Neural cell (in vitro differentiated cells): ENCODE data around the gene YBX2. TPM values are rescaled to one million over a fixed set of nuclear protein-coding genes. Genes with fewer than 3 reads are reported as not detected.

Experiments used
- H2AFZ ChIP-seq: fragments of 200-600, 300-800 bp; sonication (generic), shearing (Covaris generic); 2 replicates; pipeline ENCODE4 v1.6.0; 2014; ENCODE audit warnings: low read depth, mild to moderate bottlenecking, antibody characterized with exemption, low read length, moderate library complexity
- H3F3A ChIP-seq: fragments of 200-600 bp; shearing (Covaris generic); 2 replicates; pipeline ENCODE4 v1.6.1; 2016; ENCODE audit warnings: mild to moderate bottlenecking, moderate library complexity, mixed read lengths, antibody characterized with exemption, low read length; ENCODE audit not compliant: insufficient read depth, poor library complexity, severe bottlenecking
- H3K27ac ChIP-seq: fragments of 200-600, 300-800 bp; sonication (generic), shearing (Covaris generic); 2 replicates; pipeline ENCODE4 v1.5.1; 2014; ENCODE audit warnings: mild to moderate bottlenecking, low read length, moderate library complexity
- H3K27me3 ChIP-seq: fragments of 300-800, 200-600 bp; sonication (generic), shearing (Covaris generic); 2 replicates; pipeline ENCODE4 v1.6.0; 2014; ENCODE audit warnings: mild to moderate bottlenecking, low read depth, low read length, moderate library complexity; ENCODE audit not compliant: insufficient read depth
- H3K36me3 ChIP-seq: fragments of 300-800, 200-600 bp; sonication (generic), shearing (Covaris generic); 2 replicates; pipeline ENCODE4 v1.5.1; 2014; ENCODE audit warnings: mild to moderate bottlenecking, antibody characterized with exemption, low read length, moderate library complexity; ENCODE audit not compliant: insufficient read depth
- H3K4me2 ChIP-seq: fragments of 300-800, 200-600 bp; sonication (generic), shearing (Covaris generic); 2 replicates; pipeline ENCODE4 v1.6.0; 2014; ENCODE audit warnings: mild to moderate bottlenecking, low read length
- H3K4me3 ChIP-seq: fragments of 300-800, 200-600 bp; sonication (generic), shearing (Covaris generic); 2 replicates; pipeline ENCODE4 v1.5.1; 2014; ENCODE audit warnings: mild to moderate bottlenecking, low read length, moderate library complexity
- H3K79me2 ChIP-seq: fragments of 200-600 bp; shearing (Covaris generic); replicated peaks from 2 replicates; pipeline ENCODE4 v1.6.0; 2014; ENCODE audit warnings: mild to moderate bottlenecking, low read length, moderate library complexity; ENCODE audit not compliant: insufficient read depth
- H3K9ac ChIP-seq: fragments of 300-800, 200-600 bp; sonication (generic), shearing (Covaris generic); 2 replicates; pipeline ENCODE4 v1.6.1; 2016; ENCODE audit warnings: mild to moderate bottlenecking, low read length, mixed read lengths
- H3K9me2 ChIP-seq: fragments of 200-600 bp; shearing (Covaris generic); 2 replicates; pipeline ENCODE4 v1.6.1; 2016; ENCODE audit warnings: mild to moderate bottlenecking, low read length, mixed read lengths; ENCODE audit not compliant: insufficient read depth
- H3K9me3 ChIP-seq: fragments of 200-600, 300-800 bp; sonication (generic), shearing (Covaris generic); 2 replicates; pipeline ENCODE4 v1.6.1; 2016; ENCODE audit warnings: mild to moderate bottlenecking, mixed run types, low read length, moderate library complexity, mixed read lengths
- H4K20me1 ChIP-seq: fragments of 200-600 bp; shearing (Covaris generic); 2 replicates; pipeline ENCODE4 v1.6.1; 2016; ENCODE audit warnings: mild to moderate bottlenecking, mixed run types; ENCODE audit not compliant: insufficient read depth
- CTCF ChIP-seq: fragments of 450-650 bp; IDR thresholded peaks from 2 replicates; pipeline ENCODE4 v1.5.1; 2014; ENCODE audit warnings: antibody characterized with exemption, mild to moderate bottlenecking, moderate library complexity; ENCODE audit not compliant: poor library complexity, severe bottlenecking
- EP300 ChIP-seq: fragments of 450-650 bp; conservative IDR thresholded peaks from 2 replicates; pipeline ENCODE4 v1.6.1; 2014; ENCODE audit warnings: antibody characterized with exemption, mild to moderate bottlenecking, moderate library complexity; ENCODE audit not compliant: poor library complexity, severe bottlenecking
- EZH2 ChIP-seq: fragments of 200-600, 300-800 bp; shearing (Covaris generic), sonication (generic); IDR thresholded peaks from 2 replicates; pipeline ENCODE4 v1.6.1; 2014; ENCODE audit warnings: antibody characterized with exemption, low read length, borderline replicate concordance, mild to moderate bottlenecking; ENCODE audit not compliant: insufficient read depth, poor library complexity, severe bottlenecking
- MXI1 ChIP-seq: fragments of 450-650 bp; conservative IDR thresholded peaks from 2 replicates; pipeline ENCODE4 v1.6.1; 2014; ENCODE audit warnings: antibody characterized with exemption, mild to moderate bottlenecking; ENCODE audit not compliant: poor library complexity, severe bottlenecking
- POLR2AphosphoS5 ChIP-seq: IDR thresholded peaks from 2 replicates; pipeline ENCODE4 v1.6.1; 2012
- RAD21 ChIP-seq: fragments of 450-650 bp; conservative IDR thresholded peaks from 2 replicates; pipeline ENCODE4 v1.6.1; 2014; ENCODE audit warnings: antibody characterized with exemption, mild to moderate bottlenecking, moderate library complexity
- SMC3 ChIP-seq: fragments of 450-650 bp; conservative IDR thresholded peaks from 2 replicates; pipeline ENCODE4 v1.6.1; 2014; ENCODE audit warnings: antibody characterized with exemption, mild to moderate bottlenecking, moderate library complexity; ENCODE audit not compliant: poor library complexity
- TAF1 ChIP-seq: IDR thresholded peaks from 2 replicates; pipeline ENCODE4 v1.6.1; 2012; ENCODE audit warnings: low read depth
- polyA plus RNA-seq: library from polyadenylated mRNA; depleted of rRNA; stranded (reverse); fragments of >200 nt; gene quantifications from 2 replicates; pipeline ENCODE4 v1.2.3, GENCODE V29; 2014
- TF ChIP-seq, protein P1 (sequence below): IDR thresholded peaks from 2 replicates; pipeline ENCODE4 v1.6.1; 2012; ENCODE audit warnings: borderline replicate concordance

The YBX2 gene
- polyA plus RNA-seq, 1 donor from 2014 or later = 2.1 TPM

DNA sequence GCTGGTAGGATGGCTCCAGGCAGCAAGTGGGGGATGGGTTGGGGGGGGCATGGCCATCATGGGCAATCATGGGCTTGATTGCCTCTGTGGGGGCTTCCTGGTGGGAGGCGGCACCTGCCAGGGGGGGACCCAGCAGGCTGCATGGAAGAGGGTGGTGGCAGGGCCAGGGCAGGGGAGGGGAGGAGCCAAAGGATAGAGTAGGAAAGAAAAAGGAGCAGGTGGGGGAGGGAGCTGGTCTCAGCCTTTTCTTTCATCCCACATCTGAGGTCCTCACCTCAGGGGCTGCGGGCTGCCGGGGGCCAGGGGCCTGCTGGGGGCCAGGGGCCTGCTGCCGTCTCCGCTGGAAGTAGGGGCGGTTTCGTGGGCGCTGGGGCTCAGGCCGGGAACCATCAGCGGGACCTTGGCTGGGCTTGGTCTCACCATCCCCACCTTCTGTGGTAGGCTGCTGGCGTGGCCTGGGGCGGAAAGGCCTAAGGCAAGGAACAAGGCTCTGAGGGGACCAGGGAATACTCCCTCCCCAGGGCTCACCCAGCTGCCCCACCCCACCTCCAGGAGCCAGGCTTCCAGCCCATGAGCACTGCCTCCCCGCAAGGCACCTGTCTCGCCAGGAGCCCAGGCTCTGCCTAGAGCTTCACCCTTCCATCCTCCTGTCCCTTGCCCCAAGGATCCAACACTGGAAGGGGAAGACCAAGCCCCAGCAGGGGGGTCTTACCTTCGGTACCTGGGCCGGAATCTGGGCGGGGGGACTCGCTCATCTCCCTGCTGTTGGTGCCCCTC is 5.0 kb downstream of the YBX2 start:
- H3K4me3 ChIP-seq = no peak overlapping the region
- no peaks in the 10 kb centered on the region for H3K79me2 ChIP-seq
- TF ChIP-seq TAF1 (no peak), SMC3 (no peak), POLR2AphosphoS5 (no peak), EZH2 (no peak), RAD21 (no peak), CTCF (no peak), MXI1 (no peak), EP300 (no peak)
- TF ChIP-seq, protein P1, sequence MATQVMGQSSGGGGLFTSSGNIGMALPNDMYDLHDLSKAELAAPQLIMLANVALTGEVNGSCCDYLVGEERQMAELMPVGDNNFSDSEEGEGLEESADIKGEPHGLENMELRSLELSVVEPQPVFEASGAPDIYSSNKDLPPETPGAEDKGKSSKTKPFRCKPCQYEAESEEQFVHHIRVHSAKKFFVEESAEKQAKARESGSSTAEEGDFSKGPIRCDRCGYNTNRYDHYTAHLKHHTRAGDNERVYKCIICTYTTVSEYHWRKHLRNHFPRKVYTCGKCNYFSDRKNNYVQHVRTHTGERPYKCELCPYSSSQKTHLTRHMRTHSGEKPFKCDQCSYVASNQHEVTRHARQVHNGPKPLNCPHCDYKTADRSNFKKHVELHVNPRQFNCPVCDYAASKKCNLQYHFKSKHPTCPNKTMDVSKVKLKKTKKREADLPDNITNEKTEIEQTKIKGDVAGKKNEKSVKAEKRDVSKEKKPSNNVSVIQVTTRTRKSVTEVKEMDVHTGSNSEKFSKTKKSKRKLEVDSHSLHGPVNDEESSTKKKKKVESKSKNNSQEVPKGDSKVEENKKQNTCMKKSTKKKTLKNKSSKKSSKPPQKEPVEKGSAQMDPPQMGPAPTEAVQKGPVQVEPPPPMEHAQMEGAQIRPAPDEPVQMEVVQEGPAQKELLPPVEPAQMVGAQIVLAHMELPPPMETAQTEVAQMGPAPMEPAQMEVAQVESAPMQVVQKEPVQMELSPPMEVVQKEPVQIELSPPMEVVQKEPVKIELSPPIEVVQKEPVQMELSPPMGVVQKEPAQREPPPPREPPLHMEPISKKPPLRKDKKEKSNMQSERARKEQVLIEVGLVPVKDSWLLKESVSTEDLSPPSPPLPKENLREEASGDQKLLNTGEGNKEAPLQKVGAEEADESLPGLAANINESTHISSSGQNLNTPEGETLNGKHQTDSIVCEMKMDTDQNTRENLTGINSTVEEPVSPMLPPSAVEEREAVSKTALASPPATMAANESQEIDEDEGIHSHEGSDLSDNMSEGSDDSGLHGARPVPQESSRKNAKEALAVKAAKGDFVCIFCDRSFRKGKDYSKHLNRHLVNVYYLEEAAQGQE = no peak
- no peaks in the 10 kb centered on the region for H3K9me3 ChIP-seq
- no peak overlapping the region for H3K27ac ChIP-seq
- H3F3A ChIP-seq = no peaks in the 10 kb centered on the region
- H2AFZ ChIP-seq = no peak overlapping the region
- peaks cover 28% of the 10 kb centered on the region for H3K27me3 ChIP-seq
- H3K36me3 ChIP-seq = no peaks in the 10 kb centered on the region
- H3K9me2 ChIP-seq = no peaks in the 10 kb centered on the region
- no peak overlapping the region for H3K4me2 ChIP-seq
- H4K20me1 ChIP-seq = no peaks in the 10 kb centered on the region
- no peak overlapping the region for H3K9ac ChIP-seq

DNA sequence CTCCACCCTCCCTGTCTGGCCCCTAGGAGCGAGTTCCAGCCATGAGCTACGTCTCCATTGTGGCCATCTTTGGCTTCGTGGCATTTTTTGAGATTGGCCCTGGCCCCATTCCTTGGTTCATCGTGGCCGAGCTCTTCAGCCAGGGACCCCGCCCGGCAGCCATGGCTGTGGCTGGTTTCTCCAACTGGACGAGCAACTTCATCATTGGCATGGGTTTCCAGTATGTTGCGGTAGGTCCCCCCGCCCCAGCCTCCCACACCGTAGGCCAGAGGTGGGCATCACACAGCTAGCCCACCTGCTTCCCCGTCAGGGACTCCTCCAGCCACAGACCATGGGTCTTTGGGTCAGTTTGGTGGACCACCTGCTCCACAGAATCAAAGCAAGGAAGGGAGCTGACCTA is 8.8 kb downstream of the YBX2 start:
- H3K36me3 ChIP-seq = no peaks in the 10 kb centered on the region
- no peaks in the 10 kb centered on the region for H3F3A ChIP-seq
- H3K9ac ChIP-seq = no peak overlapping the region
- H3K27ac ChIP-seq = no peak overlapping the region
- H3K9me3 ChIP-seq = no peaks in the 10 kb centered on the region
- peaks cover 30% of the 10 kb centered on the region for H3K27me3 ChIP-seq
- no peak overlapping the region for H3K4me2 ChIP-seq
- H3K9me2 ChIP-seq = no peaks in the 10 kb centered on the region
- H3K79me2 ChIP-seq = no peaks in the 10 kb centered on the region
- H2AFZ ChIP-seq = no peak overlapping the region
- no peaks in the 10 kb centered on the region for H4K20me1 ChIP-seq
- no peak for TF ChIP-seq MXI1
- TF ChIP-seq TAF1 = no peak
- TF ChIP-seq, protein P1 = no peak
- TF ChIP-seq RAD21 = no peak
- TF ChIP-seq EZH2 = no peak
- no peak for TF ChIP-seq SMC3
- TF ChIP-seq EP300 = no peak
- TF ChIP-seq CTCF = no peak
- TF ChIP-seq POLR2AphosphoS5 = no peak
- no peak overlapping the region for H3K4me3 ChIP-seq
